Stimulated activated CD4-positive, alpha-beta T cell treated with anti-CD3 and anti-CD28 coated beads, TNF-alpha, amount 100 ng/mL, for 48 hours (primary cell): Measurements from ENCODE around the gene CD151.

ENCODE experiments used
- DNase-seq, 3 donors: peaks; one replicate each; pipeline ENCODE4 v3.0.0-alpha.2; 2020; ENCODE audit warnings: low read depth in 3 of 3

CD151 gene

DNA sequence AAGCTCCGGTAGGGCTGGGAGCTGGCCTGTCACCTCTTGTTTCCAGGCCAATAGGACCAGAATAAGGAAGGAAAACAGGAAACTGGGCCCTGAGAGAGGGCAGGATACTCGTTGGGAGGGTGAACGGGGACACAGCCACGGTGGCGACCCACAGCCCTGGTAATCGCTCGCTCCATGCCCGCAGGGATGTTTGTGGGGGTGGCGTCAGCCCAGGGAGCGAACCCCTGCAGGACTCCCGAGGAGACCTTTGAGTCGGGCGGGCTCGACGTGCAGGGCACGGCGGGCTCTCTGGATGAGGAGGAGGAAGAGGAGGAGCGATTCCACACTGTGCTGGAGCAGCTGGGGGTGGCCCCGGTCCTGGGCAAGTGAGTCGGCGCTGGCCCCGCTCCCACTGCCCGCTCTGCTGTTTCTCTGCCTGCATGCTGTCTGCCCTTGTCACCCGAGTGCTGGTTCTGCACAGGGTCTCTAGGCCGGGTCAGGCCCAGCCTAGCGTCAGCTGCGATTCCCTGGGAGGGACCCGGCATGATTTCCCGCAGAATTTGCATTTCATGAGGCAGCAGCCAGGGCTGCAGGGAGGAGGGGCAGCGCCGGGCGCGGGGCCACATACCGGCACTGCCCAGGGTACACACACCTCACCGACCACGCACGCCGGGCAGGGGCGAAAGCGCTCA is 3.4 kb upstream of the CD151 start:
- no peak for DNase-seq

DNA sequence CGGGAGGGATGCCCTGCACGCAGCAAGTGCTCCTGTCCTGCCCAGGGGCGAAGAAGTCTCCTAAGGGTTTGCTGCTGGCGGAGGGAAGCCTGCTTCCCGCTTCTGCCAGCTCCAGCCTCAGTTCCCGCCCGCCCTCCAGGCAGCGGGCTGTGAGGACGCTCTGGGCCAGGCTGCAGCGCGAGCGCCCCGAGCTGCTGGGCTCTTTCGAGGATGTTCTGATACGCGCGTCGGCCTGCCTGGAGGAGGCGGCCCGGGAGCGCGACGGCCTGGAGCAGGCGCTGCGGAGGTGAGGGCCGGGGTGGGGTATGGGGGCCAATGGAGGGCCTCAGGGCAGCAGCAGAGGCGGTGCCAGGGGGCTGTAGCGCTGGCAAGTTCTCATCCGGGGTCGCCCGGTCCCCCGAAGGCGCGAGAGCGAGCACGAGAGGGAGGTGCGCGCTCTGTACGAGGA is 2.9 kb upstream of the CD151 start:
- no peak for DNase-seq

DNA sequence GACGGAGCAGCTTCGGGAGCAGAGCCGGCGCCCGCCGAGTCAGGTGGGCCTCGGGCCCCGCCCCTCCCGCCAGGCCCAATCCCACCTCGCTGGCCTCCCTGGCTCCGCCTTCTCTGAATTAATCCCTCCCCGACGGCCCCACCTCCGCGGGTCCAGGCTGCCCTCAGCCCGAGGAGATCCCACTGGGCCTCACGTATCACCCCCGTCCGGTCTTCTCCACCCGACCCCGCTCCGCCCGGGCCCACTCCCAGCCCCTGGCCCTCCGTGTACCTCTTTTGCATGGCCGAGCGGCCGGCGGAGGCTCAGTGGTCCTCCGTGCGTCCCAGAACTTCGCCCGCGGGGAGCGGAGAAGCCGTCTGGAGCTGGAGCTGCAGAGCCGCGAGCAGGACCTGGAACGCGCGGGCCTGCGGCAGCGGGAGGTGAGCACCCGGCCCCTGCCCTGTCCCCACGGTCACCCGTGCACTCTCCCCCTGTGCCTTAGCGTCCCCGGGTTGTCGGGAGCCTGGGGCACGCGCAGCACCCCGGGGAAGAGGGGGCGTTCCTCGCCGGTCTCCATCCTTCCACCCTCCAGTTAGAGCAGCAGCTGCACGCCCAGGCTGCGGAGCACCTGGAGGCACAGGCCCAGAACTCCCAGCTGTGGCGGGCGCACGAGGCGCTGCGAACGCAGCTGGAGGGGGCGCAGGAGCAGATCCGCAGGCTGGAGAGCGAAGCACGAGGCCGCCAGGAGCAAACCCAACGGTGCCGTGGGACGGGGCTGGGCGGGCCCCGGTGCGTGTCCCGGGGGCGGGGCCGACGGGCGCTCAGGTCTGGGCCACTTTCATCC is 2.2 kb upstream of the CD151 start:
- DNase-seq, result no peak

DNA sequence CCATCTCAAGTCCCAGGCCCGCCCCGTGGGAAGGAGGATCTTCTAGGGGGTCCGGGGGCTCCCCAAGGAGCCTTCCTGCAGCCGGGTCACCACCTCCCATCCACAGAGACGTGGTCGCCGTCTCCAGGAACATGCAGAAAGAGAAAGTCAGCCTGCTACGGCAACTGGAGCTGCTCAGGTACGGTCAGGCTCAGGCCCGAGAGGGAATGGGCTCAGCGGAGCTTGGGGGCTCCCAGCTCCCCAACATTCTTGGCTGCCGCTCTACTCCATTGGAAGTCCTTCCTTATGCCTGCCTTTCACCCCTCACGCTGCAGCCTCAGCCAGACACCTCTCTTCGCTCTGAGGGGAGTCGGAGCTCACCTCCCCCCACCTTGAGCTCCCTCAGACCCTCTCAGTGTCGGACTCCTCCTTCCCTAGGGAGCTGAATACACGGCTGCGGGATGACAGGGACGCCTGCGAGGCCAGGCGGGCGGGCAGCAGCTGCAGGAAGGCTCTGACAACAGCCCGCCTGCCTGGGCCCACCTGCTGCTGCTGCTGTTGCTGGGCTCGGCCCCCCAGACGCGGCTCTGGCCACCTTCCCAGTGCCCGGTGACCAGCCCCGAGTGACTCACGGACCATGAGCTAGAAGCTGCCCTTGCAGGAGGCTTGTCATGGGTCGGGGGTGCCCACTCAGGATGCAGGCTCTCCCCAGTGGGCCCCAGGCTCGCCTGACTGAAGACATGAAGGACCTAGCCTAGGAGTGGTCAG is 1.5 kb upstream of the CD151 start:
- no peak for DNase-seq

DNA sequence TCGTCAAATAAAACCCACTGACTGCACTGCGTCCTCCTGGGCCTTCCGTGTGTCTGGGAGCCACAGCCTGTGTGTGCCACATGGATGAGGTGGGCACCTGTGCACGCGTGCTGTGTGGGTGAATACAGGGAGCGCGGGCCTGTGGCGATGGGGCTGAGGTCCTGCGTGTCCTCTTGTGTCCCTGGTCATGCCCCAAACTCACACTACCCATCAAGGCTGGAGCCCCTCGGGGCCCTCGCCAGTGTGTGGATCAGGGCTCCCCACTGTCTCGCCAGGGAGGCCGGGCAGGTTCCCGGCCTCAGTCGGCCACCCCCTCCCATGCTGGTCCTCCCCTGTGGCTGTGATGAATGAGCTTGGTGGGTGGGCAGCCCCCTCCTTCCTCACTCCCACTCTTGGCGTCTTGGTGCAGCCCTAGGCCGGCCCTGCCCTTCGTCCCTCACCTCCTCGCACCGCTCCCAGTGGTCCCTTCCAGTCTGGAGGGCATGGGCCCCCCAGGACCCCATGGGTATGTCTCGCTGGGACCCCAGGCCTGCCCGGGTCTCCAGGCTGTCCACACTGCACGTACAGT is 707 bp upstream of the CD151 start:
- DNase-seq, result no peak

DNA sequence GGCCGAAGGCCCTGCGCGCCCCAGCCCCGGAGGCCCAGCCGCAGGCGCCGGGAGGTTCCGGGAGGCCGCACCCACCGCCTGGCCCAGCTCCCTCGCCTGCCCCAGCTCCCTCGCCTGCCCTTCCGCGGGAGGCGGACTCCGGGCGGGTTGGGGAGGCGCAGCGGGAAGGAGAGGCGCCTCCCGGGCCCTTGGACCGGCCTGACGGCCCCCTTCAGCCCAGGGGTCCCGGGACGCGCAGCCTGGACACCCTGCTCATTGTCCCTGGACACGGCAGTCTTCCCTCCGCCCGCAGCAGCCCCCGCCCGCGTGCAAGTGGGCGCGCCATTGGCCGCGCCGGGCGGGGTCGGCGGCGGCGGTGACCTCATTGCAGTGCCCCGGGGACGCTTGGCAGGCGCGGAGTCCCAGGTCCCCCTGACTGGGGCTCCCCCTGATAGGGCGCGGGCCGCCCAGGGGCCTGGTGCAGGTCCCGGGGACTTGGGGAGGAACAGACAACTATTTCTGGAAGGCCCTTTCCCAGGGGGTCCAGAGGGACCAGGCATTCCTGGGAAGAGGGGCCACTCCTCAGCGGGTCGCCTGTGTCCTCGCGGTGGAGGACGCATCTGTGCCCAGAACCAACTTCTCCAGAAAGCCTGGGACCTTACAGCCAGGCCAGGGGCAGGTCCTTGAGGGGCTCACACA is 501 bp downstream of the CD151 start:
- no peak for DNase-seq

DNA sequence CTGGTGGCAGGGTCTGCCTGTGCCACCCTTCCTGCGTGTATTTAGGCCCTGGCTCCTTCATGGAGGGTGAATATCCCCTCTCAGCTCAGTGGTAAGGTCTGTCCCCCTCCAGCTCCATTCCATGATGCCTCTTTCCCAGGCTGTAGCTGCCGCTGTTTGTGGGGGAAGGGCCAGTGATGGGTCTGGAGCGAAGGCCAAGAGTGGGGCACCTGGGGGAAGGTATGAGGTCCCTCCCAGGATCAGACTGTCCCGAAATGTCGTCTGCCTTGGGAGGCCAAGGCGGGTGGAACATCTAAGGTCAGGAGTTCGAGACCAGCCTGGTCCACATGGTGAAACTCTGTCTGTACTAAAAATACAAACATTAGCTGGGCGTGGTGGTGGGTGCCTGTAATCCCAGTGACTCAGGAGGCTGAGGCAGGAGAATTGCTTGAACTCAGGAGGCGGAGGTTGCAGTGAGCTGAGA is 1.1 kb downstream of the CD151 start:
- no peak for DNase-seq

DNA sequence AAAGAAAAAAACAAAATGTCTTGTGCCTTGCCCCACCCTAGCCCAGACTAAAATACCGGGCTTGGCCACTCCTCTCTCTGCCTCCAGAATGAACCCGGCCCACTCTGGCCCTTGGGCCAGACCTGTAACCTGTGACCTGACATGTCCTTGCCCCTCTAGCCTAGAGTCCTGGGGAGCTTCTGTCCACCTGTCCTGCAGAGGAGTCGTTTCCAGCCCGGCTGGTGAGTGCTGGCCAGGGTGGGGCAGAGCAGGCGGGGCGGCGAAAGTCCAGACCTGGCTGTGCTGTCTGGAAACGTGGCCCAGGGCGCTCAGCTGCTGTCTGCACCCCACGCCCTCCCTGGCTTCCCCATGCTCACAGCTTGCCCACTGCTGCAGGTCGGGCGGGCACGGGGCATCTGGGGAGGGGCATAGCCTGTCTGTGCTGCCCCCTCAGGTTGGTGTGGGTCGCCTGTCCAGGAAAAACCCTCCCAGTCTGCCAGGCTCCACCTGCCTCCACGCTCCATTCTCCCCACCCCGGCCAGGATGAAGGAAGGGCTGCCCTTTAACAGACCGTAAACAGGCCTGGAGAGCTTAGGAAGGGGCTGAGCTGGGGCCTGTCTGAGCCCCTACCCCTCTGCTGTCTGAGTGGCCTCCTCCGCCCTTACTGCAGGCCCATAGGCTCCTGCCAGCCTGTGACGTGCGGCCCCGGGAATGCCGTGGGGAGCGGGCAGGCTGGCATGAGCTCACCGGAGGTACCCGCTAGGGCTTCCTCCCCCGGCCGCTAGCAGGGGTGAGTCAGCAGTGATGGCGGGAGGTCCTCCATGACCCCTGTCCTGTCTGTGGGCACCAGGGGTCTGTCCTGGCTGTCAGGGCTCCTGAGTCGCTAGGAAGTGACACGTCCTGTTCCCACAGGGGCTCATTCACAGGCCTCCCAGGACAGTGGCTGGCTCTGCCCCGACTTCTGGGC is 1.9 kb downstream of the CD151 start:
- DNase-seq, result no peak

DNA sequence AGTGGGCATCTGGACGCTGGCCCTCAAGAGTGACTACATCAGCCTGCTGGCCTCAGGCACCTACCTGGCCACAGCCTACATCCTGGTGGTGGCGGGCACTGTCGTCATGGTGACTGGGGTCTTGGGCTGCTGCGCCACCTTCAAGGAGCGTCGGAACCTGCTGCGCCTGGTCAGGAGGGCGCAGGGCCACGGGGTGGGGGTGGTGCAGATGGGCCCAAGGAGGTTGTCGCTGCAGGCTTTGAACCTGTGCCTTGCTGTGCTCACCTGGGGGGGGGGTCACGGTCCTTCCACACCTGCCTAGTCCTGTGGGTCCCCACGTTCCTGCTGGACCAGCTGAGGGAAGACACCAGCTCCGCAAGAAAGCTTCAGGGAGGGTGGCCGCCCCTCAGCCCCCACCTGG is 3.5 kb downstream of the CD151 start:
- DNase-seq, result no peak

DNA sequence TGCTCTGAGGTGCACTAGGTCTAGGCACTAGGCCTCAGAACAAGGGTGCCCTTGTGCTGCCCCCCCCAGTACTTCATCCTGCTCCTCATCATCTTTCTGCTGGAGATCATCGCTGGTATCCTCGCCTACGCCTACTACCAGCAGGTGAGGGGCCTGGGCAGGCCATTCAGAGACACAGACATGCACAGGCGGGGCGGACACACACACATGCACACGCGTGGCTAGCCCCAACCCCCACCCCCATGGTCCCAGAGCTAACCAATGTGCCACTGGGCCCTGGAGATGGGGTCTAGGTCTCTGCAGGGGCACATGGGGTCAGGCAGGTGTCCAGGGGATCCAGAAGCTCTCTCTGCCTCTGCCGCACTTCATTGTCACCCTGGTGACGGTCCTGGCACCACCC is 3.9 kb downstream of the CD151 start:
- no peak for DNase-seq

DNA sequence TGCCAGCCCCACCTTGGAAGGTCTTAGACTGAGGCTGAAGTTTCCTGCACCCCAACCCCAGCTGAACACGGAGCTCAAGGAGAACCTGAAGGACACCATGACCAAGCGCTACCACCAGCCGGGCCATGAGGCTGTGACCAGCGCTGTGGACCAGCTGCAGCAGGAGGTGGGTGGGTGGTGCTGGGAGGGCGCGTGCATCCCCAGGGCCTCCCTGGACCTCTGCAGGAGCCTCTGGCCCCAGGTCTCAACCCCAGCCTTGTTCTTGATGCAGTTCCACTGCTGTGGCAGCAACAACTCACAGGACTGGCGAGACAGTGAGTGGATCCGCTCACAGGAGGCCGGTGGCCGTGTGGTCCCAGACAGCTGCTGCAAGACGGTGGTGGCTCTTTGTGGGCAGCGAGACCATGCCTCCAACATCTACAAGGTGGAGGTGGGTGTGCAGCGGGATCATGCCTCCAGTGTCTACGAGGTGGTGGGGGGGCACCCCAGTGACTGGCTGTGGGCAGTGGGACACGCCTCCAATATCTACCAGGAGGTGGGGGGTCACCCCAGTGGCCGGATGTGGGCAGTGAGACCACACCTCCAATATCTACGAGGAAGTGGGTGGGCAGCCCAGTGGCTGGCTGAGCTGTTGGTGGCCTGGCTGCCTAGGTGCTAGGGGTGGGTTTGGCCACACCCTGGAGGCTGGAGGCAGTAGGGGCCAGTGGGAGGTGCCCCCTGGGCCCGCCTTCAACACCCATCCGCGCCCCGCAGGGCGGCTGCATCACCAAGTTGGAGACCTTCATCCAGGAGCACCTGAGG is 4.6 kb downstream of the CD151 start:
- DNase-seq, result no peak

DNA sequence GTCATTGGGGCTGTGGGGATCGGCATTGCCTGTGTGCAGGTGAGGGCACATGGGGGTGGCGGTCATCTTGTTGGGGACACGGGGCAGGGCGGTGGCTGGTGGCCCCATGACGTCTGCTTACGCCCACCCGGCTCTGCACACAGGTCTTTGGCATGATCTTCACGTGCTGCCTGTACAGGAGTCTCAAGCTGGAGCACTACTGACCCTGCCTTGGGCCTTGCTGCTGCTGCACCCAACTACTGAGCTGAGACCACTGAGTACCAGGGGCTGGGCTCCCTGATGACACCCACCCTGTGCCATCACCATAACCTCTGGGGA is 5.2 kb downstream of the CD151 start:
- no peak for DNase-seq

DNA sequence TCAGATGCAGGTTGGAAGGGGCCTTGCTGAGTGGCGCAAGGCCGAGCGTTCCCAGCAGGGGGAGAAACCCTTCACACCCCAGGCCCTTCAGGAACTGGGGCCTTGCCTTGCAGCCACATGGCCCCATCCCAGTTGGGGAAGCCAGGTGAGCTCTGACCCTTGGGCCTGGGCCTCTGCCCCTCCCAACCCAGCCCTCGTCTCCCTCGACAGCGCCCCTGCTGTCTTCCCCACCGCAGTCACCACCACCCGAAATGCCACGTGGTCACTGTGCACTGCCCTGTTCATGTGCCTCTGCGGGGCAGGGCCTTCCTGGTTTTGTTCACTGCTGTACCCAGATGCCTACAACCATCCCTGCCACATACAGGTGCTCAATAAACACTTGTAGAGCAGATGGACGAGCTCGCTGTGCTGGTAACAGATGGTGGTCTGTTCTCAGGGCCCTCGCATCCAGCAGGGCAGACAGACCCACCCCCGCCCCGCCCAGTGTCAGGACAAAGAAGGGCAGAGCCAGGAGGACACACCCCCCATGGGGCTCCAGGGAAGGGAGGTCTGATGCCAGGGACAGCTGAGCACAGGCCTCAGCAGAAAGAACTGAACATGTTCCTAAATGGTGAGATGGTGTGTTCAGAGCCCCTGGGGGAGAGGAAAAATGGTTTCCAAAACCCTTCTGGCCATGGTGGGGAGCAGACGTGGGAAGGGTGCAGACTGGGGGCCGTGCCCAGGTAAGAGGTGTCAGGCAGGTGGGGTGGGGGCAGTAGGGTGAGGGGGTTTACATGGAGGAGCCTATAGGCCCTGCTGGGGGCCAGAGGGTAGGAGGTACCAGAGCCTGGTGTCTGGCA is 5.9 kb downstream of the CD151 start:
- DNase-seq, result no peak

DNA sequence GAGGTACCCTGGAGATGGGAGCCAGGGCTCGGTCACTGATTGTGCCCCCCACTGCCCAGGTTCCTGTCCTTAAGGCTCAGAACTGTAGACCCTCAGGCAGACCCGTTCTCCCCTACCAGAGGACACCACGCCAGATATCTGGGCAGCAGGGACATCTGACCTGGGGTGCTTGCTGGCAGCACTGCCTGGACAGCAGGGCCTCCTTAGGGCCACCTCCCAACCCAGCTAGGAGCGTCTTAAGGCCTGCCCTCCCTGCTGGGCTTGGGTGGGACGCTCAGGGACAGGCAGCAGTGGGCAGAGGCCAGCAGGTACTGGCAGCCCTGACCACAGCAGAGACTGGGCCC is 6.5 kb downstream of the CD151 start:
- DNase-seq, result no peak

DNA sequence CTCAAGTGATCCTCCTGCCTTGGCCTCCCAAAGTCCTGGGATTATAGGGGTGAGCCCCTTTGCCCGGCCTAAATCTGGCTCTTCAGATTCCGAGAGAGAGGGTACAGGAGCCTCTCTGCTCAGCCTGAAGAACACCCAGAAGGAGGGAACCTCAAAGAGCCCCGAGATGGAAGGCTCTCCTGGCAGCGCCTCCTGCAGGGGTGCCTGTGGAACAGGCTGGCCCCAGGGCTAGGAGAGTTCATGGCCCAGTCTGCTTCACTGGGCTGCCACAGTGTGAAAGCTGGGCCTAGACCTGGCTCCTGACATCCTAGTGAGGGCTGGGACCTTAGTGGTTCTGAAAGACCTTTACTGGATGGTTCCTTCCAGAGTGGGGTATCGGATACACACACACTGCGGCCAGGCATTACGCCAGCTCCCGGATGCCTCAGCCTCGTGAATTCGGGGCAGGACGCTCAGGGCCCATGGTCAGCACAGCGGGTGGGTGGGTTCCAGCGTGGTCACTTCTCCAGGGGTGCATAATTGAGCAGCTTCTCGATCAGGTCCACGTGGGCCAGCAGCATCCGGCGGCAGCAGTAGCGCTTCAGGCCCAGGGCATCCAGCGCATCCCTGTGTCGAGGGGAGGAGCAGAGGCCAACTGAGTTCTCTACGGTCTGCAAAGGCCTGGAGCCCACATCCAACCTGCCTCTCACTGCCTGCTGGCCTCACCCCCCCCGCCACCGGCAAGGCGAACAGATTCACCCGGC is 7.3 kb downstream of the CD151 start:
- no peak for DNase-seq

DNA sequence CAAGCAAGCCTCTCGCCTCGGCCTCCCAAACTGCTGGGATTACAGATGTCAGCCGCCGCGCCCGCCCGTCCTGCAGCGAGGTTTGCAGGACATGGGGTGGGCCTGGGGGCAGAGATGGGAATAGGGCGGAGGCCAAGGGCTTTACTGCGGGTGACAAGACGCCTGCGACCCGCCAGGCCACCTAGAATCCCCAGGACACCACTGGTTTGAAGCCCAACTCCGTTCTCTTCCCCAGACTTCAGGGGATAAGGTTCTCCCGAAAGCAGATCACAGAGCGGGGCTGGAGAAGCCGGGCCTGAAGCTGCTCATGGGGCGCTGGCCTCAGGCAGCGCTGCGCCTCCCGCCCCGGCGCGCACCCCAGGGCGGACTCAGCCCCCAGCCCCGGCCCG is 9.2 kb downstream of the CD151 start:
- DNase-seq, result no peak

DNA sequence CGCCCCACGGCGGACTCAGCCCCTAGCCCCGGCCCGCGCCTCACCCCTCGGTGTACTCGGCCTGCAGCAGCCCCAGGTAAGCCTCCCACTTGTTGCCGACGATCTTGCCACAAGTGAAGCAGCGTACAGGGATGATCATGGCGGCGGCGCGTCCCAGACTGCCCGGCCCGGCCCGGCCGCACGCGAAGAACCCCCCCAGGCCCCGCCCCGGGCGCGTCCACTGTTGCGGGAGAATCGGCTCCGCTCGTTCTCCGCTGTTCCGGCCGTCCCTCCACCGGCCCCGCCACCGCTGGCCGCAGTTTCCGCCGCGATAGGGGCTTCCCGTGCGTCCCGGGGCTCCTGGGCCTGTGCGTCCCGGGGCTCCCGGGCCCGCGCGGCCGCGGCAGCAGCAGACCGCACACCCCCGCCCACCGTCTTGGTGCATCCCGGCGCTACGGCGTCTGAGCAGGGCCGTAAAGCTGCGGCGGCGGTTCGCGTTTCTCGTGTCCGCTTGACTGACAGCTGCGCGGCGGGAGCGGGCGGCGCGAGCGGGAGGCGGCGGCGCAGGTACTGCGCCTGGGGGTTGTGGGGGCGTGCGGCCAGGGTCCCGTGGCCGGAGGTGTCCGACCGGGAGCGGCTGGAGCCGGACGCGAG is 9.7 kb downstream of the CD151 start, which contains the start of the genes POLR2L and TSPAN4:
Gene POLR2L (minus strand): TSS at position 160 of the 633 bp plus-strand sequence. CDS start 21 bp downstream, at position 139.
Gene TSPAN4 (plus strand): TSS at position 483 of the 633 bp plus-strand sequence. CDS start 7,453 bp downstream, outside the sequence.
- peak; percentile 77 to 88 (median 79) for DNase-seq
